Central memory CD4-positive, alpha-beta T cell (primary cell): ENCODE results near the gene PARP14.

Experiments
- DNase-seq: peaks from one replicate; pipeline ENCODE4 v3.0.0; 2022

PARP14 gene

GRCh38 chr3:122770521-122771202 lies 90.0 kb downstream of the PARP14 start:
- DNase-seq, result no peak

- DNase-seq, result no peak
Measured at GRCh38 chr3:122772827-122773226, 92.2 kb downstream of the PARP14 start.

- DNase-seq, result no peak
Measured at GRCh38 chr3:122773944-122774509, 93.4 kb downstream of the PARP14 start.

GRCh38 chr3:122774564-122774963 lies 93.9 kb downstream of the PARP14 start:
- DNase-seq, result no peak

GRCh38 chr3:122776675-122777468 lies 96.2 kb downstream of the PARP14 start:
- no peak for DNase-seq

GRCh38 chr3:122777563-122777962 lies 96.9 kb downstream of the PARP14 start:
- DNase-seq, result no peak
